SK-N-MC (cell line): ENCODE data around the gene NPBWR2.

Experiments used
- EZH2 ChIP-seq: fragments of 200-600 bp; sonication (generic); IDR thresholded peaks from one replicate; pipeline ENCODE4 v1.6.1; 2017; ENCODE audit warnings: antibody characterized with exemption
- FOXP2 ChIP-seq: optimal IDR thresholded peaks from 2 replicates; pipeline ENCODE3; 2011; ENCODE audit warnings: mild to moderate bottlenecking, moderate library complexity; ENCODE audit not compliant: insufficient read depth; ENCODE audit errors: extremely low read length, control extremely low read depth
- POLR2AphosphoS5 ChIP-seq: IDR thresholded peaks from 2 replicates; pipeline ENCODE4 v1.6.1; 2012; ENCODE audit warnings: mild to moderate bottlenecking, low read depth, low read length, borderline replicate concordance

- TF ChIP-seq FOXP2 (no peak), POLR2AphosphoS5 (no peak), EZH2 (no peak)
These were observed 45.5 kb upstream of the NPBWR2 start for GRCh38 chr20:64152906-64153305.
